ENCODE data around the gene HIGD1A.

GRCh38 chr3:42836150-42837123 lies 32.1 kb upstream of the HIGD1A start:
- TF ChIP-seq CTCF (IDR thresholded peaks at IDR 0.05; ENCODE audit: low read length), result no peak
- no peak for TF ChIP-seq EZH2 (IDR thresholded peaks at IDR 0.05; ENCODE audit: borderline replicate concordance, low read length)

All from OCI-LY1 (cell line).